OCI-LY7 (cell line): ENCODE results near the gene PRR33. TPM values are rescaled to one million over a fixed set of nuclear protein-coding genes. Genes with fewer than 3 reads are reported as not detected.

ENCODE experiments used
- BruUV-seq: library from RNA; stranded (reverse); fragments of 400-500 nt; replicated peaks from 2 replicates; lab custom pipeline; 2021; lab: Mats Ljungman, UMichigan
- CTCF ChIA-PET: fragments of 300-600 bp; sonication (Branson Sonifier 250); formaldehyde crosslinking; loops from one replicate; lab custom pipeline; 2022; ENCODE audit warnings: antibody characterized with exemption; ENCODE audit not compliant: unreplicated experiment; lab: Charles Lee
- POLR2A ChIA-PET: fragments of 300-600 bp; sonication (Branson Sonifier 250); formaldehyde crosslinking; loops from one replicate; lab custom pipeline; 2022; ENCODE audit warnings: antibody characterized with exemption; lab: Charles Lee
- DNase-seq: peaks from one replicate; pipeline ENCODE4 v3.0.0-alpha.2; 2015; ENCODE audit warnings: low spot score
- H2AFZ ChIP-seq: fragments of 200-600 bp; sonication (generic), shearing (Covaris generic); 2 replicates; pipeline ENCODE4 v1.6.1; 2014; ENCODE audit warnings: mild to moderate bottlenecking, antibody characterized with exemption, low read length, moderate library complexity
- H3K27ac ChIP-seq: fragments of 200-600 bp; sonication (generic); 2 replicates; pipeline ENCODE4 v1.5.1; 2014; ENCODE audit warnings: mixed run types, low read depth, mild to moderate bottlenecking, moderate library complexity, low read length, inconsistent platforms; ENCODE audit not compliant: poor library complexity, severe bottlenecking
- H3K36me3 ChIP-seq: fragments of 200-600 bp; sonication (generic); 2 replicates; pipeline ENCODE4 v1.6.1; 2014; ENCODE audit warnings: mild to moderate bottlenecking, antibody characterized with exemption, low read length, moderate library complexity, mixed read lengths; ENCODE audit not compliant: insufficient read depth
- H3K4me1 ChIP-seq: fragments of 200-600 bp; sonication (generic); 2 replicates; pipeline ENCODE4 v1.5.1; 2014; ENCODE audit warnings: mild to moderate bottlenecking, low read length; ENCODE audit not compliant: insufficient read depth, poor library complexity, severe bottlenecking
- H3K4me2 ChIP-seq: fragments of 200-600 bp; sonication (generic); 2 replicates; pipeline ENCODE4 v1.6.1; 2014; ENCODE audit warnings: mild to moderate bottlenecking, low read length
- H3K4me3 ChIP-seq: fragments of 200-600 bp; sonication (generic); 2 replicates; pipeline ENCODE4 v1.5.1; 2014; ENCODE audit warnings: mild to moderate bottlenecking, low read depth, low read length; ENCODE audit not compliant: poor library complexity, severe bottlenecking
- H3K79me2 ChIP-seq: fragments of 200-600 bp; sonication (generic); 2 replicates; pipeline ENCODE4 v1.6.1; 2016; ENCODE audit warnings: low read depth, mild to moderate bottlenecking, low read length, moderate library complexity, mixed read lengths; ENCODE audit not compliant: insufficient read depth
- H3K9me2 ChIP-seq: fragments of 200-600 bp; sonication (generic); 2 replicates; pipeline ENCODE4 v1.6.1; 2016; ENCODE audit warnings: mild to moderate bottlenecking, low read length, mixed read lengths; ENCODE audit not compliant: insufficient read depth
- H3K9me3 ChIP-seq: fragments of 200-600 bp; sonication (generic); 2 replicates; pipeline ENCODE4 v1.6.1; 2014; ENCODE audit warnings: mild to moderate bottlenecking, mixed run types, low read length, mixed read lengths
- H4K20me1 ChIP-seq: fragments of 200-600 bp; sonication (generic); 2 replicates; pipeline ENCODE4 v1.6.1; 2014; ENCODE audit warnings: mild to moderate bottlenecking, antibody characterized with exemption, low read length, moderate library complexity, mixed read lengths; ENCODE audit not compliant: insufficient read depth
- CTCF ChIP-seq: fragments of 200-600 bp; sonication (generic); conservative IDR thresholded peaks from 2 replicates; pipeline ENCODE4 v1.5.1; 2014; ENCODE audit warnings: mild to moderate bottlenecking, antibody characterized with exemption, low read length, moderate library complexity, mixed read lengths
- EZH2phosphoT487 ChIP-seq: fragments of 200-600 bp; sonication (generic); IDR thresholded peaks from 2 replicates; pipeline ENCODE4 v1.6.1; 2018; ENCODE audit warnings: low read depth, borderline replicate concordance, mild to moderate bottlenecking, mixed run types, antibody characterized with exemption, low read length, moderate library complexity, mixed read lengths
- intact Hi-C: fragments of 100-400 bp; cut with micrococcal nuclease; formaldehyde crosslinking; loops from one replicate; pipeline ENCODE4 v1.10.0; 2022; ENCODE audit not compliant: unreplicated experiment
- total RNA-seq, 2 experiments: library from RNA; depleted of rRNA in 1 of 2; stranded (reverse); fragments of >200 nt in 1 of 2; shearing (Covaris generic) in 1 of 2; gene quantifications; 2 replicates each; pipeline ENCODE4 v1.2.3, GENCODE V29; 2014 to 2022

The PRR33 gene
- total RNA-seq, 2 experiments from 2014 or later: not detected

GRCh38 chr11:1853376-1854131, 38.1 kb downstream of the PRR33 start:
- DNase-seq: peak; percentile 19
- H3K36me3 ChIP-seq: no peaks in the 10 kb centered on the region; the same call in 1 of the 2 replicates
- peak overlapping the region; percentile 96 for H3K27ac ChIP-seq
- TF ChIP-seq CTCF (no peak), EZH2phosphoT487 (no peak)
- intact Hi-C loops: loop anchor here (2.0 to 5.0 kb wide), 3 partner anchors 29 to 534 kb away; no protein-coding TSS in a partner anchor
- H3K4me1 ChIP-seq: peaks cover 53% of the 10 kb centered on the region
- ChIA-PET POLR2A (interaction anchor here (1.3 kb wide), 1 partner anchor 14 kb away, joined by 4 read pairs; the partner anchor contains the start of gene TNNI2), CTCF (interaction anchor here (1.1 kb wide), 1 partner anchor 13 kb away, joined by 10 read pairs; no protein-coding TSS in a partner anchor)
- H3K79me2 ChIP-seq: peaks cover 29% of the 10 kb centered on the region
- H3K4me3 ChIP-seq: peak overlapping the region; percentile 93
- no peaks in the 10 kb centered on the region for H3K9me2 ChIP-seq
- no peaks in the 10 kb centered on the region for H3K9me3 ChIP-seq
- no peak overlapping the region for H2AFZ ChIP-seq
- no TSS peak for BruUV-seq
- H4K20me1 ChIP-seq: peaks cover 10% of the 10 kb centered on the region
- peak overlapping the region; percentile 85 for H3K4me2 ChIP-seq

- H3K4me3 ChIP-seq: peak within 1 kb of the TSS; percentile 93
- H3K9me2 ChIP-seq: no peaks in the 10 kb centered on the region
- peak within 1 kb of the TSS; percentile 85 for H3K4me2 ChIP-seq
- no TSS peak for BruUV-seq
- no peaks in the 10 kb centered on the region for H3K9me3 ChIP-seq
- DNase-seq: peak; percentile 96
- peak within 1 kb of the TSS; percentile 96 for H3K27ac ChIP-seq
- intact Hi-C loops: loop anchor here (1.0 to 5.0 kb wide), 3 partner anchors 13 to 534 kb away; no protein-coding TSS in a partner anchor
- no peak for TF ChIP-seq CTCF
- TF ChIP-seq EZH2phosphoT487: no peak
- ChIA-PET POLR2A (interaction anchor here (1.3 kb wide), 2 partner anchors 12 to 14 kb away, joined by 3 to 4 read pairs; partner anchors contain the start of gene TNNI2), CTCF (interaction anchor here (1.1 kb wide), 1 partner anchor 12 kb away, joined by 10 read pairs; no protein-coding TSS in a partner anchor)
- peaks cover 29% of the 10 kb centered on the region for H3K79me2 ChIP-seq
- no peaks in the 10 kb centered on the region; the same call in 1 of the 2 replicates for H3K36me3 ChIP-seq
- H4K20me1 ChIP-seq: peaks cover 10% of the 10 kb centered on the region
- peaks cover 53% of the 10 kb centered on the region for H3K4me1 ChIP-seq
- H2AFZ ChIP-seq: peak within 1 kb of the TSS; percentile 26; the same call in 1 of the 2 replicates
Observed at GRCh38 chr11:1852877-1853276, 38.8 kb downstream of the PRR33 start, which contains the start of gene LSP1. LSP1 (plus strand) TSS chr11:1853084; CDS start chr11:1853145, 61 bp downstream.
